OCI-LY1 (cell line): Measurements from ENCODE around the gene SLC25A42.
"Not testable (repeated sequence)": the region's sequence is repeated elsewhere in the genome, so short reads cannot be mapped to it uniquely, and the experiment has no call there.

Source experiments
- H2AFZ ChIP-seq: fragments of 200-600 bp; sonication (generic), shearing (Covaris generic); 2 replicates; pipeline ENCODE4 v1.6.0; 2014; ENCODE audit warnings: antibody characterized with exemption, mild to moderate bottlenecking, low read length
- H3F3A ChIP-seq: fragments of 200-600 bp; sonication (generic), shearing (Covaris generic); 2 replicates; pipeline ENCODE4 v1.6.0; 2014; ENCODE audit warnings: mild to moderate bottlenecking, antibody characterized with exemption, low read length, moderate library complexity; ENCODE audit not compliant: insufficient read depth
- H3K27ac ChIP-seq: fragments of 200-600 bp; sonication (generic); 2 replicates; pipeline ENCODE4 v1.5.1; 2014; ENCODE audit warnings: low read length, mixed run types, mild to moderate bottlenecking, low read depth; ENCODE audit not compliant: poor library complexity, severe bottlenecking
- H3K27me3 ChIP-seq: fragments of 200-600 bp; sonication (generic); 2 replicates; pipeline ENCODE4 v1.6.0; 2014; ENCODE audit warnings: antibody characterized with exemption, mild to moderate bottlenecking, low read length, moderate library complexity; ENCODE audit not compliant: insufficient read depth
- H3K36me3 ChIP-seq: fragments of 200-600 bp; sonication (generic); 2 replicates; pipeline ENCODE4 v1.6.1; 2014; ENCODE audit warnings: mild to moderate bottlenecking, antibody characterized with exemption, low read length, moderate library complexity, mixed read lengths; ENCODE audit not compliant: insufficient read depth
- H3K4me1 ChIP-seq: fragments of 200-600 bp; sonication (generic); 2 replicates; pipeline ENCODE4 v1.5.1; 2014; ENCODE audit warnings: mild to moderate bottlenecking, low read length, moderate library complexity; ENCODE audit not compliant: insufficient read depth, severe bottlenecking
- H3K4me2 ChIP-seq: fragments of 200-600 bp; sonication (generic), shearing (Covaris generic); 2 replicates; pipeline ENCODE4 v1.6.1; 2014; ENCODE audit warnings: low read length
- H3K4me3 ChIP-seq: fragments of 200-600 bp; sonication (generic); 2 replicates; pipeline ENCODE4 v1.5.1; 2014; ENCODE audit warnings: low read length, low read depth, mild to moderate bottlenecking, mixed read lengths; ENCODE audit not compliant: poor library complexity, severe bottlenecking
- H3K79me2 ChIP-seq: fragments of 200-600 bp; shearing (Covaris generic); 2 replicates; pipeline ENCODE4 v1.6.1; 2016; ENCODE audit warnings: mixed run types, low read length, mixed read lengths; ENCODE audit not compliant: insufficient read depth
- H3K9ac ChIP-seq: fragments of 200-600 bp; sonication (generic), shearing (Covaris generic); 2 replicates; pipeline ENCODE4 v1.6.1; 2014; ENCODE audit warnings: mild to moderate bottlenecking, low read length, mixed read lengths
- H3K9me2 ChIP-seq: fragments of 200-600 bp; sonication (generic), shearing (Covaris generic); 2 replicates; pipeline ENCODE4 v1.6.1; 2014; ENCODE audit warnings: low read depth, mild to moderate bottlenecking, low read length, mixed read lengths
- H3K9me3 ChIP-seq: fragments of 200-600 bp; shearing (Covaris generic); 2 replicates; pipeline ENCODE4 v1.6.1; 2014; ENCODE audit warnings: low read length, mixed read lengths
- H4K20me1 ChIP-seq: fragments of 200-600 bp; sonication (generic), shearing (Covaris generic); 2 replicates; pipeline ENCODE4 v1.6.0; 2016; ENCODE audit warnings: mild to moderate bottlenecking, low read length; ENCODE audit not compliant: insufficient read depth
- EZH2 ChIP-seq: fragments of 200-600 bp; sonication (generic), shearing (Covaris generic); IDR thresholded peaks from 2 replicates; pipeline ENCODE4 v1.8.0; 2017; ENCODE audit warnings: borderline replicate concordance, mixed run types, mild to moderate bottlenecking, antibody characterized with exemption, low read length, moderate library complexity, mixed read lengths
- TF ChIP-seq, protein P1 (sequence below): fragments of 200-600 bp; sonication (generic), shearing (Covaris generic); IDR thresholded peaks from 2 replicates; pipeline ENCODE4 v1.5.1; 2017; ENCODE audit warnings: mild to moderate bottlenecking, antibody characterized with exemption, low read length, moderate library complexity, mixed read lengths

The SLC25A42 gene

DNA sequence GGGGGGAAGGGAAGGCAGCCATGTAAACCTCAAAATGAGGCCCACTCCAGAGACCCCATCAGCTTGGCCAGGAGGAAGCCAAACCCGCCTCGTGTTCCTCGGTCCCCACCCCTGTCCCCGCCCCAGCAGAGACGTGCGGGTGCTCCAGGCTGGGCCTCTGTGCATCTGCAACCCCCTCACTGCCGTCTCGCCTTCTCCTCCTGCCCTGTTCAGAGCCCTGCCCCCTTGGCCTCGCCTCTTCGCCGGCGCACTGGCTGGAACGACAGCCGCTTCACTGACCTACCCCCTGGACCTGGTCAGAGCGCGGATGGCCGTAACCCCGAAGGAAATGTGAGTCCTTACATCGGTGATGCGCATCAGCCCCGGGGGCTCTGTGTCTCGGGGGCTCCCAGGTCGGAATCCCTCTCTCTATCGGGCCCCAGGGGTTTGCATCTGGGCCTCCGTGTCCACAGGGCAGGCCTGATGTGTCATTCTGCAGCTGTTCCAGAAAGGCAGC lies 42.3 kb downstream of the SLC25A42 start:
- TF ChIP-seq, protein P1, sequence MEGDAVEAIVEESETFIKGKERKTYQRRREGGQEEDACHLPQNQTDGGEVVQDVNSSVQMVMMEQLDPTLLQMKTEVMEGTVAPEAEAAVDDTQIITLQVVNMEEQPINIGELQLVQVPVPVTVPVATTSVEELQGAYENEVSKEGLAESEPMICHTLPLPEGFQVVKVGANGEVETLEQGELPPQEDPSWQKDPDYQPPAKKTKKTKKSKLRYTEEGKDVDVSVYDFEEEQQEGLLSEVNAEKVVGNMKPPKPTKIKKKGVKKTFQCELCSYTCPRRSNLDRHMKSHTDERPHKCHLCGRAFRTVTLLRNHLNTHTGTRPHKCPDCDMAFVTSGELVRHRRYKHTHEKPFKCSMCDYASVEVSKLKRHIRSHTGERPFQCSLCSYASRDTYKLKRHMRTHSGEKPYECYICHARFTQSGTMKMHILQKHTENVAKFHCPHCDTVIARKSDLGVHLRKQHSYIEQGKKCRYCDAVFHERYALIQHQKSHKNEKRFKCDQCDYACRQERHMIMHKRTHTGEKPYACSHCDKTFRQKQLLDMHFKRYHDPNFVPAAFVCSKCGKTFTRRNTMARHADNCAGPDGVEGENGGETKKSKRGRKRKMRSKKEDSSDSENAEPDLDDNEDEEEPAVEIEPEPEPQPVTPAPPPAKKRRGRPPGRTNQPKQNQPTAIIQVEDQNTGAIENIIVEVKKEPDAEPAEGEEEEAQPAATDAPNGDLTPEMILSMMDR, result no peak
- no peak for TF ChIP-seq EZH2
- Histone ChIP-seq H3K4me1 (peaks cover 9% of the 10 kb centered on the region), H3K27ac (no peak overlapping the region), H3F3A (no peaks in the 10 kb centered on the region), H3K27me3 (no peaks in the 10 kb centered on the region), H4K20me1 (no peaks in the 10 kb centered on the region), H3K9ac (no peak overlapping the region), H3K9me2 (no peaks in the 10 kb centered on the region), H3K79me2 (no peaks in the 10 kb centered on the region), H3K36me3 (no peaks in the 10 kb centered on the region; the same call in 1 of the 2 replicates), H3K4me3 (no peak overlapping the region), H3K9me3 (no peaks in the 10 kb centered on the region), H2AFZ (no peak overlapping the region), H3K4me2 (no peak overlapping the region)

DNA sequence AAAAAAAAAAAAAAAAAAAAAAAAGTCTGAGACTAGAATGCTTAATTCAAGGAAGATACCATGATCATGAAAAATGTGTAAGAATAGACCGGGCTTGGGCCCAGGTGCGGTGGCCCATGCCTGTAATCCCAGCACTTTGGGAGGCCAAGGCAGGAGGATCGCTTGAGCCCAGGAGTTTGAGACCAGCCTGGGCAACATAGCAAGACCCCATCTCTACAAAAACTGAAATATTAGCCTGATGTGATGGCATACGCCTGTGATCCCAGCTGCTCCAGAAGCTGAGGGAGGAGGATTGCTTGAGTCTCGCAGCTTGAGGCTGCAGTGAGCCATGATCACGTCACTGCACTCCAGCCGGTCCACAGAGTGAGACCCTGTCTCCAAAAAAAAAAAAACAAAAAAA lies 43.1 kb downstream of the SLC25A42 start:
- H3K79me2 ChIP-seq, H3K27me3 ChIP-seq, H4K20me1 ChIP-seq, H3F3A ChIP-seq, H3K9me3 ChIP-seq, H3K36me3 ChIP-seq, H2AFZ ChIP-seq, H3K4me3 ChIP-seq, H3K9ac ChIP-seq, H3K4me2 ChIP-seq, H3K27ac ChIP-seq, H3K4me1 ChIP-seq, H3K9me2 ChIP-seq: not testable (repeated sequence)

DNA sequence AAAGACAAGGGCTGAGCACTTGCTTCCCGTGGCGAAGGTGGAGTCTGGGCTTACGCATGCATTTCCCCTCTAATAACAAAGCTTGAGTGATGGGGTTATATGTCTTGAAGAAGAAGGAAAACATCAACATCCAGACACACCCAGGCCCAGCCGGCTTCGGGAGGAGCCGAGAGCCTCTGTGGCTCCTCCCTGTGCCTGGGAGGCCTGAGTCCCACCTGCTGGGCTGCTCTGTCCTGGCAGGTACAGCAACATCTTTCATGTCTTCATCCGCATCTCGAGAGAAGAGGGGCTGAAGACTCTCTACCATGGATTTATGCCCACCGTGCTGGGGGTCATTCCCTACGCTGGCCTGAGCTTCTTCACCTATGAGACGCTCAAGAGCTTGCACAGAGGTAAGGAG lies 43.9 kb downstream of the SLC25A42 start:
- no peaks in the 10 kb centered on the region for H3K9me3 ChIP-seq
- H3K4me2 ChIP-seq, result no peak overlapping the region
- H3K9ac ChIP-seq, result no peak overlapping the region
- TF ChIP-seq, protein P1, result no peak
- TF ChIP-seq EZH2, result no peak
- no peak overlapping the region for H2AFZ ChIP-seq
- H3K27ac ChIP-seq, result no peak overlapping the region
- H3K4me1 ChIP-seq, result peaks cover 9% of the 10 kb centered on the region
- no peaks in the 10 kb centered on the region; the same call in 1 of the 2 replicates for H3K27me3 ChIP-seq
- no peaks in the 10 kb centered on the region for H3K9me2 ChIP-seq
- no peaks in the 10 kb centered on the region for H3K79me2 ChIP-seq
- H3K36me3 ChIP-seq, result no peaks in the 10 kb centered on the region; the same call in 1 of the 2 replicates
- H3K4me3 ChIP-seq, result no peak overlapping the region
- H3F3A ChIP-seq, result no peaks in the 10 kb centered on the region
- no peaks in the 10 kb centered on the region for H4K20me1 ChIP-seq

DNA sequence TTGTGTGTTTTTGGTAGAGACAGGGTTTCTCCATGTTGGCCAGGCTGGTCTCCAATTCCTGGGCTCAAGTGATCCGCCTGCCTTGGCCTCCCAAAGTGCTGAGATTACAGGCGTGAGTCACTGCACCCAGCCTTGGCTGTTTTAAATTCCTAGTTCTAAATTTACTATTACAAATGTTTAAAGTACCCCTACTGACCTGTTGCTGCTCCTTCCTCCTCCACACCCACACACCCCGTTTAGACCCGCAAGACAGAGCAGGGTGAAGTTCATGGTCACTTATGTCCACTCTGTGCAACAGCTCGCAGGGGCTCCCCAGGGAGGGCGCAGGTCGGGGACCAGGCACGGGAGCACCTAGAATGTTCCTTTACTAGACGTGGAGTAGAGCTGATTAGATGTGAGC lies 45.8 kb downstream of the SLC25A42 start:
- Histone ChIP-seq H3K4me2 (no peak overlapping the region), H3K9me3 (no peaks in the 10 kb centered on the region), H3K79me2 (no peaks in the 10 kb centered on the region), H3F3A (no peaks in the 10 kb centered on the region), H3K9me2 (no peaks in the 10 kb centered on the region), H3K4me1 (peaks cover 9% of the 10 kb centered on the region), H4K20me1 (no peaks in the 10 kb centered on the region), H3K27ac (no peak overlapping the region), H3K27me3 (no peaks in the 10 kb centered on the region; the same call in 1 of the 2 replicates), H3K9ac (no peak overlapping the region), H3K4me3 (no peak overlapping the region), H3K36me3 (no peaks in the 10 kb centered on the region; the same call in 1 of the 2 replicates), H2AFZ (no peak overlapping the region)
- TF ChIP-seq EZH2, result no peak
- TF ChIP-seq, protein P1, result no peak
